GM23338 (cell line): ENCODE results near the gene MTHFSD. TPM values are rescaled to one million over a fixed set of nuclear protein-coding genes. Genes with fewer than 3 reads are reported as not detected.

ENCODE experiments used
- ATAC-seq: fragments of 200-7000 bp; cut with Tn5 transposase; 3 replicates; pipeline ENCODE4 v1.9.1; 2020
- DNase-seq: peaks from one replicate; pipeline ENCODE4 v3.0.0-alpha.2; 2015; ENCODE audit warnings: low spot score
- H2AFZ ChIP-seq: fragments of 200-600 bp; sonication (generic); 2 replicates; pipeline ENCODE4 v1.8.0; 2016; ENCODE audit warnings: antibody characterized with exemption, mild to moderate bottlenecking, moderate library complexity
- H3F3A ChIP-seq: fragments of 200-600 bp; sonication (generic); replicated peaks from 2 replicates; pipeline ENCODE4 v1.8.0; 2017; ENCODE audit warnings: antibody characterized with exemption, mixed run types, low read depth
- H3K27ac ChIP-seq: fragments of 200-600 bp; sonication (generic); 2 replicates; pipeline ENCODE4 v1.6.1; 2016; ENCODE audit warnings: low read depth
- H3K27me3 ChIP-seq: fragments of 200-600 bp; sonication (generic); 2 replicates; pipeline ENCODE4 v1.8.0; 2016; ENCODE audit warnings: mild to moderate bottlenecking, mixed run types, moderate library complexity; ENCODE audit not compliant: insufficient read depth
- H3K36me3 ChIP-seq: fragments of 200-600 bp; sonication (generic); 2 replicates; pipeline ENCODE4 v1.8.0; 2016; ENCODE audit warnings: mild to moderate bottlenecking; ENCODE audit not compliant: insufficient read depth
- H3K4me1 ChIP-seq: fragments of 200-600 bp; sonication (generic); 2 replicates; pipeline ENCODE4 v1.8.0; 2016; ENCODE audit warnings: mild to moderate bottlenecking, moderate library complexity; ENCODE audit not compliant: insufficient read depth
- H3K4me2 ChIP-seq: fragments of 200-600 bp; sonication (generic); 2 replicates; pipeline ENCODE4 v1.7.1; 2017; ENCODE audit warnings: mixed run types
- H3K4me3 ChIP-seq: fragments of 200-600 bp; sonication (generic); 2 replicates; pipeline ENCODE4 v1.6.1; 2016; ENCODE audit warnings: mixed run types
- H3K79me2 ChIP-seq: fragments of 200-600 bp; sonication (generic); replicated peaks from 2 replicates; pipeline ENCODE4 v1.8.0; 2017; ENCODE audit warnings: mild to moderate bottlenecking; ENCODE audit not compliant: insufficient read depth
- H3K9me2 ChIP-seq: fragments of 200-600 bp; sonication (generic); 2 replicates; pipeline ENCODE4 v1.8.0; 2017; ENCODE audit not compliant: insufficient read depth
- H4K20me1 ChIP-seq: fragments of 200-600 bp; sonication (generic); replicated peaks from 2 replicates; pipeline ENCODE4 v1.8.0; 2017; ENCODE audit warnings: mild to moderate bottlenecking; ENCODE audit not compliant: insufficient read depth
- H3K27ac Mint-ChIP-seq: 2 replicates; pipeline ENCODE4 v1.8.0; 2020; ENCODE audit warnings: inconsistent platforms, mild to moderate bottlenecking, moderate library complexity, mixed read lengths
- H3K27me3 Mint-ChIP-seq: 3 replicates; pipeline ENCODE4 v1.8.0; 2022; ENCODE audit warnings: low read depth, mild to moderate bottlenecking, moderate library complexity, mixed read lengths, inconsistent platforms; ENCODE audit not compliant: insufficient read depth, poor library complexity
- H3K36me3 Mint-ChIP-seq: 3 replicates; pipeline ENCODE4 v1.8.0; 2021; ENCODE audit warnings: low read depth, mild to moderate bottlenecking, inconsistent platforms, moderate library complexity, mixed read lengths
- H3K4me1 Mint-ChIP-seq: 3 replicates; pipeline ENCODE4 v1.8.0; 2020; ENCODE audit warnings: mild to moderate bottlenecking, inconsistent platforms, mixed read lengths
- H3K4me3 Mint-ChIP-seq: 3 replicates; pipeline ENCODE4 v1.8.0; 2021; ENCODE audit warnings: moderate library complexity, mild to moderate bottlenecking, inconsistent platforms, mixed read lengths
- H3K9me3 Mint-ChIP-seq: 3 replicates; pipeline ENCODE4 v1.8.0; 2020; ENCODE audit warnings: moderate library complexity, mild to moderate bottlenecking, inconsistent platforms, mixed read lengths
- CREB1 ChIP-seq: fragments of 250-450 bp; sonication (Bioruptor Pico); IDR thresholded peaks from 2 replicates; pipeline ENCODE4 v1.5.0; 2020; ENCODE audit warnings: low read depth, mild to moderate bottlenecking, moderate library complexity
- EZH2 ChIP-seq: fragments of 200-600 bp; sonication (generic); IDR thresholded peaks from one replicate; pipeline ENCODE4 v1.8.0; 2017; ENCODE audit warnings: antibody characterized with exemption, mild to moderate bottlenecking, low read depth; ENCODE audit not compliant: unreplicated experiment
- EZH2phosphoT487 ChIP-seq: fragments of 200-600 bp; sonication (generic); IDR thresholded peaks from one replicate; pipeline ENCODE4 v1.8.1; 2018; ENCODE audit warnings: antibody characterized with exemption; ENCODE audit not compliant: unreplicated experiment
- JUNB ChIP-seq: IDR thresholded peaks from one replicate; pipeline ENCODE4 v1.6.1; 2016; ENCODE audit warnings: antibody characterized with exemption; ENCODE audit not compliant: unreplicated experiment
- ZNF114 ChIP-seq: fragments of 250-450 bp; sonication (Bioruptor Pico); IDR thresholded peaks from 2 replicates; pipeline ENCODE4 v1.5.0; 2020; ENCODE audit warnings: mild to moderate bottlenecking, moderate library complexity
- ZNF331 ChIP-seq: fragments of 250-450 bp; sonication (Bioruptor Pico); IDR thresholded peaks from 2 replicates; pipeline ENCODE4 v1.5.0; 2020; ENCODE audit warnings: low read depth, mild to moderate bottlenecking, moderate library complexity
- polyA plus RNA-seq: library from polyadenylated mRNA; unstranded; fragments of >200 nt; fragmentation: Nextera tagmentation; extraction: Ambion mirVana; gene quantifications from 2 replicates; pipeline ENCODE4 v1.2.1, GENCODE V29; 2016
- total RNA-seq: library from RNA; depleted of rRNA; stranded (reverse); fragments of >200 nt; shearing (Covaris generic); gene quantifications from 2 replicates; pipeline ENCODE4 v1.2.3, GENCODE V29; 2014
- TF ChIP-seq, protein P1 (sequence below): IDR thresholded peaks from one replicate; pipeline ENCODE4 v1.6.1; 2018; ENCODE audit warnings: antibody characterized with exemption; ENCODE audit not compliant: unreplicated experiment
- TF ChIP-seq, protein P2 (sequence below): IDR thresholded peaks from 2 replicates; pipeline ENCODE4 v1.6.1; 2016; ENCODE audit warnings: antibody characterized with exemption

MTHFSD gene
- total and polyA plus RNA-seq, 2 experiments from 2014 or later: 7.2 to 8.1 TPM

DNA sequence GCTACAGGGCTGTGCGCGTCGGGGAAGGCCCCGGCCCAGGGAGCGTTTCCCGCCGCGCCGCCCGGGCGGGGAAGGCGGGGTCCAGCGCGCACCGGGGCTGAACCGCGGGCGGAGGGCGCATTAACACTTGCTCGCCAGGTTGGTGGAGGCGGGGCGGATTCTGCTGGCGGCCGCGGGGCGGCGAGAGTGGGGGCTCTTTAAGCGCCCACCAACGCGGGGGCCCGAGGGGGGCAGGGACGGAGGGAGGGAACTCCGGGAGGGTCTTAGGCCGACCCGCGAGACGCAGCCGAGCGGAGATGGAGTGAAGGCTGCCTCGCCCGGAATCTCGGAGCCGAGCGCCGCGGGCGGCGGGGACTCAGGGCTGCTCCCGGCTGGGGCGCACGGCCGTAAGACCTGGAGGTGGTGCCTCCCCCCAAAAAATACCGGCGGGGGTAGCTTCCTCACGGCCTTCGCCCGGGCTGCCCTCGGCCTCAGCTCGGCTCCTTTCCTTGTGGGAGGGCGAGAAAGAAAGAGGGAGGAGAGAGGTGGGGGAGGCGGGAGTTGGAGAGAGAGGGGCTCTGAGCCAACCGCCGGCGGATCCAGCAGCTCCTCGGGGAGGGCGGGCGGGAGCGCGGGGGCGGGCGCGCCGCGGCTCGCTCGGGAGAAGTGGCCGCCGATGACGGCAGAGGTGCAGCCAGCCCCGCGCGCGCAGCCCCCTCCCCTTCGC is 45.1 kb downstream of the MTHFSD start:
- Histone ChIP-seq H3K79me2 (no peaks in the 10 kb centered on the region), H3K4me1 (peaks cover 32% of the 10 kb centered on the region), H3K4me3 (peak overlapping the region; percentile 55), H3K4me2 (peak overlapping the region; percentile 79), H4K20me1 (peaks cover 30% of the 10 kb centered on the region), H3K36me3 (no peaks in the 10 kb centered on the region), H3F3A (0 out of 2 replicates have a peak, but pooled peaks cover 11% of the 10 kb centered on the region), H3K27ac (no peak overlapping the region), H3K27me3 (peaks cover 100% of the 10 kb centered on the region), H2AFZ (peak overlapping the region; percentile 72; the same call in 1 of the 2 replicates), H3K9me2 (no peaks in the 10 kb centered on the region)
- Mint-ChIP-seq H3K27ac (no peak overlapping the region), H3K4me3 (peak overlapping the region; percentile 64; the same call in 2 of the 3 replicates), H3K9me3 (peaks cover 11% of the 10 kb centered on the region; the same call in 2 of the 3 replicates), H3K4me1 (peaks cover 47% of the 10 kb centered on the region), H3K36me3 (no peaks in the 10 kb centered on the region; the same call in 2 of the 3 replicates), H3K27me3 (peaks cover 94% of the 10 kb centered on the region)
- peak; percentile 9 for TF ChIP-seq EZH2phosphoT487
- TF ChIP-seq CREB1: no peak
- TF ChIP-seq, protein P1, sequence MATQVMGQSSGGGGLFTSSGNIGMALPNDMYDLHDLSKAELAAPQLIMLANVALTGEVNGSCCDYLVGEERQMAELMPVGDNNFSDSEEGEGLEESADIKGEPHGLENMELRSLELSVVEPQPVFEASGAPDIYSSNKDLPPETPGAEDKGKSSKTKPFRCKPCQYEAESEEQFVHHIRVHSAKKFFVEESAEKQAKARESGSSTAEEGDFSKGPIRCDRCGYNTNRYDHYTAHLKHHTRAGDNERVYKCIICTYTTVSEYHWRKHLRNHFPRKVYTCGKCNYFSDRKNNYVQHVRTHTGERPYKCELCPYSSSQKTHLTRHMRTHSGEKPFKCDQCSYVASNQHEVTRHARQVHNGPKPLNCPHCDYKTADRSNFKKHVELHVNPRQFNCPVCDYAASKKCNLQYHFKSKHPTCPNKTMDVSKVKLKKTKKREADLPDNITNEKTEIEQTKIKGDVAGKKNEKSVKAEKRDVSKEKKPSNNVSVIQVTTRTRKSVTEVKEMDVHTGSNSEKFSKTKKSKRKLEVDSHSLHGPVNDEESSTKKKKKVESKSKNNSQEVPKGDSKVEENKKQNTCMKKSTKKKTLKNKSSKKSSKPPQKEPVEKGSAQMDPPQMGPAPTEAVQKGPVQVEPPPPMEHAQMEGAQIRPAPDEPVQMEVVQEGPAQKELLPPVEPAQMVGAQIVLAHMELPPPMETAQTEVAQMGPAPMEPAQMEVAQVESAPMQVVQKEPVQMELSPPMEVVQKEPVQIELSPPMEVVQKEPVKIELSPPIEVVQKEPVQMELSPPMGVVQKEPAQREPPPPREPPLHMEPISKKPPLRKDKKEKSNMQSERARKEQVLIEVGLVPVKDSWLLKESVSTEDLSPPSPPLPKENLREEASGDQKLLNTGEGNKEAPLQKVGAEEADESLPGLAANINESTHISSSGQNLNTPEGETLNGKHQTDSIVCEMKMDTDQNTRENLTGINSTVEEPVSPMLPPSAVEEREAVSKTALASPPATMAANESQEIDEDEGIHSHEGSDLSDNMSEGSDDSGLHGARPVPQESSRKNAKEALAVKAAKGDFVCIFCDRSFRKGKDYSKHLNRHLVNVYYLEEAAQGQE: no peak
- no peak for TF ChIP-seq JUNB
- TF ChIP-seq ZNF331 (CRISPR knock-in tag): no peak
- TF ChIP-seq, protein P2, sequence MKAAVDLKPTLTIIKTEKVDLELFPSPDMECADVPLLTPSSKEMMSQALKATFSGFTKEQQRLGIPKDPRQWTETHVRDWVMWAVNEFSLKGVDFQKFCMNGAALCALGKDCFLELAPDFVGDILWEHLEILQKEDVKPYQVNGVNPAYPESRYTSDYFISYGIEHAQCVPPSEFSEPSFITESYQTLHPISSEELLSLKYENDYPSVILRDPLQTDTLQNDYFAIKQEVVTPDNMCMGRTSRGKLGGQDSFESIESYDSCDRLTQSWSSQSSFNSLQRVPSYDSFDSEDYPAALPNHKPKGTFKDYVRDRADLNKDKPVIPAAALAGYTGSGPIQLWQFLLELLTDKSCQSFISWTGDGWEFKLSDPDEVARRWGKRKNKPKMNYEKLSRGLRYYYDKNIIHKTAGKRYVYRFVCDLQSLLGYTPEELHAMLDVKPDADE: no peak
- ATAC-seq (peak; percentile 9), DNase-seq (peak; percentile 80)

DNA sequence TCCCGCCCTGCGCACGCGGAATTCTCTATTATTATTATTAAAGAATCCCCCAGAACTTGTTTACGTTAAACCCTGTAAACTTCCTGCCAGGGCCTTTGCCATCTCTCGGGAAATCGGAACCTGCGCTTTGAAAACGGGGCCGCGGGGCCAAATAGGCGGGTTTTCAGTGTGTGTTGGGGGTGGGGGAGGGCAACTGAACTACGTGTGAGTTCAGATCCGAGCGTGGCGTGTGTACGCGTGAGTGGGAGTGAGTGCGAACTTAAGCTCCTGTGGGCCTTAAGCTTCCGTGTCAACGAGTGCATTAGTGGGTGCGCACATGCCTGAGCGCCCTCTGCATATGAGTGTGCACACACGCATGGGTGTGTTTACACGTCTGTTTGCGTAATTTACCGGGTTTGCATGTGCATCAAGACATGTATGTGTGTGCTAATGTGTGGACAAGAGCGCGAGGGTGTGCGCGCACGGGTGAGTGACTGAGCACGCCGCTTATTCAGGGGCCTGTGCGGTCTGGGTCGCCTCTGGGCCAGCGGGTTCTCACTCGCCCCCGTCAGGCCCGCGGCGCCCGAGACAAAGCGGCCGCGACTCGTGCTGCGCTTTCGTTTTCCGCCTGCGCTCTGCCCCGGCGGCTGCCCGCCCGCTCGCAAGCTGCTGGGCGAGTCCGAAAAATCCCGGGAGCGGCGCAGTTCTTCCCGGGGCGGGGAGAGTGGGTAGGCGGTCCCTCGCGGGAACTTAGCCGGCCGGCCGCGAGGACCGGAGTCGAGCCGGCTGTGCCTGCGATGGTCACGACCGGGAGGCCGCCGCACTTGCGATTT is 45.9 kb downstream of the MTHFSD start:
- no peaks in the 10 kb centered on the region for H3K36me3 ChIP-seq
- H3K9me2 ChIP-seq: no peaks in the 10 kb centered on the region
- peaks cover 100% of the 10 kb centered on the region for H3K27me3 ChIP-seq
- peak overlapping the region; percentile 64 for H3K4me3 Mint-ChIP-seq
- no peaks in the 10 kb centered on the region; the same call in 2 of the 3 replicates for H3K36me3 Mint-ChIP-seq
- H3K4me2 ChIP-seq: peak overlapping the region; percentile 79
- H3K27me3 Mint-ChIP-seq: peaks cover 94% of the 10 kb centered on the region
- H3K9me3 Mint-ChIP-seq: peaks cover 11% of the 10 kb centered on the region; the same call in 2 of the 3 replicates
- peaks cover 47% of the 10 kb centered on the region for H3K4me1 Mint-ChIP-seq
- H3K27ac ChIP-seq: no peak overlapping the region
- TF ChIP-seq EZH2phosphoT487 (peak; percentile 91), EZH2 (peak; percentile 98), ZNF114 (CRISPR knock-in tag) (no peak)
- peak overlapping the region; percentile 72 for H2AFZ ChIP-seq
- no peaks in the 10 kb centered on the region for H3K79me2 ChIP-seq
- ATAC-seq (peak; percentile 11), DNase-seq (peak; percentile 63)
- H3K4me1 ChIP-seq: peaks cover 29% of the 10 kb centered on the region
- peaks cover 26% of the 10 kb centered on the region for H4K20me1 ChIP-seq
- H3K4me3 ChIP-seq: peak overlapping the region; percentile 55
- no peak overlapping the region for H3K27ac Mint-ChIP-seq
- 0 out of 2 replicates have a peak, but pooled peaks cover 11% of the 10 kb centered on the region for H3F3A ChIP-seq
